Ishikawa (cell line): ENCODE data around the gene PXDN.

ENCODE experiments used
- CEBPB ChIP-seq: IDR thresholded peaks from 2 replicates; pipeline ENCODE4 v1.6.1; 2012
- CREB1 ChIP-seq: IDR thresholded peaks from 2 replicates; pipeline ENCODE4 v1.6.1; 2012; ENCODE audit warnings: low read depth
- EGR1 ChIP-seq: IDR thresholded peaks from 2 replicates; pipeline ENCODE4 v1.6.1; 2012
- EP300 ChIP-seq: IDR thresholded peaks from 2 replicates; pipeline ENCODE4 v1.6.1; 2012; ENCODE audit warnings: borderline replicate concordance
- FOXM1 ChIP-seq: IDR thresholded peaks from 2 replicates; pipeline ENCODE4 v1.6.1; 2012; ENCODE audit warnings: low read depth, borderline replicate concordance
- MAX ChIP-seq: IDR thresholded peaks from 2 replicates; pipeline ENCODE4 v1.6.1; 2012
- NFIC ChIP-seq: IDR thresholded peaks from 2 replicates; pipeline ENCODE4 v1.6.1; 2012
- RAD21 ChIP-seq: IDR thresholded peaks from 2 replicates; pipeline ENCODE4 v1.6.1; 2012; ENCODE audit warnings: low read depth
- REST ChIP-seq: IDR thresholded peaks from 2 replicates; pipeline ENCODE4 v1.6.1; 2012; ENCODE audit warnings: low read depth, mild to moderate bottlenecking
- TAF1 ChIP-seq: IDR thresholded peaks from 2 replicates; pipeline ENCODE4 v1.6.1; 2012; ENCODE audit warnings: low read depth, mild to moderate bottlenecking
- TCF12 ChIP-seq: IDR thresholded peaks from 2 replicates; pipeline ENCODE4 v1.6.1; 2012; ENCODE audit warnings: low read depth
- TEAD4 ChIP-seq: IDR thresholded peaks from 2 replicates; pipeline ENCODE4 v1.6.1; 2012
- YY1 ChIP-seq: IDR thresholded peaks from 2 replicates; pipeline ENCODE4 v1.6.1; 2012; ENCODE audit warnings: low read depth
- ZBTB7A ChIP-seq: IDR thresholded peaks from 2 replicates; pipeline ENCODE4 v1.6.1; 2012; ENCODE audit warnings: low read depth
- TF ChIP-seq, protein P1 (sequence below): IDR thresholded peaks from 2 replicates; pipeline ENCODE4 v1.6.1; 2012

Gene PXDN

DNA sequence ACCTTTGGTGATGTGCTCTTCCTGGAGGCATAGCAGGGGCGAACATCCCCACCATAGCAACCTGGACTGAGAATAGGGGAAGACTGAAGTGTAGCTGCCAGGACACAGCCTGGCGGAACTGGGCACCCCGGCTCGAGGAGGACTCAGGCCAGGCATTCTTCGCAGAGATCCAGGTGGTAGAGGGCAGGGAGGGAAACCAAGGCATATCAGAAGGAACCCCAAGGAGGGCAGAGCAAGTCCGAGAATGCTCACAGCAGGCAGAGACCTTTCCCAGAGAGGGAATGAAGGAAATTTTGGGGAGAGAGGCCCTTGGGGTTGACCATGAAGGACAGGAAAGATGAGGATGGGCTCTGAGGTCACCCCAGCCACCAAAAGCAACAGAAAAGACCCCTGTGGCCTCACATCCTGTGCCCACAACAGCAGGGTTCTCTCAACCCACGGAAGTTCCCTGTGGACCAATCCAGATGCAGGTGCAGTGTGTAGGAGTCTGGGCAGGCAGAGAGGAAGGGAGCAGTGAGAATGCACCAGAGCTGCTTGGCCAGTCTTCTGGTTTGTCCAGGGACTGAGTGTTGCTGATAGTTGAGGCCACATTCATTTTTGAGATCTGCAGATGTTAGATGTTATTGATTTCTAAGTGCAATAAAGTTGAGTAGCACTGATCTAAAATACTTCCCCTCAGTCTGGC, 136.9 kb downstream of the PXDN start:
- no peak for TF ChIP-seq EGR1
- TF ChIP-seq NFIC, result no peak
- no peak for TF ChIP-seq YY1
- TF ChIP-seq CREB1, result no peak
- no peak for TF ChIP-seq EP300
- no peak for TF ChIP-seq MAX
- no peak for TF ChIP-seq REST
- TF ChIP-seq, protein P1, sequence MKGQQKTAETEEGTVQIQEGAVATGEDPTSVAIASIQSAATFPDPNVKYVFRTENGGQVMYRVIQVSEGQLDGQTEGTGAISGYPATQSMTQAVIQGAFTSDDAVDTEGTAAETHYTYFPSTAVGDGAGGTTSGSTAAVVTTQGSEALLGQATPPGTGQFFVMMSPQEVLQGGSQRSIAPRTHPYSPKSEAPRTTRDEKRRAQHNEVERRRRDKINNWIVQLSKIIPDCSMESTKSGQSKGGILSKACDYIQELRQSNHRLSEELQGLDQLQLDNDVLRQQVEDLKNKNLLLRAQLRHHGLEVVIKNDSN, result no peak
- no peak for TF ChIP-seq CEBPB
- TF ChIP-seq TEAD4, result no peak
- TF ChIP-seq TCF12, result no peak
- no peak for TF ChIP-seq TAF1
- no peak for TF ChIP-seq RAD21
- no peak for TF ChIP-seq ZBTB7A
- TF ChIP-seq FOXM1, result no peak

- TF ChIP-seq YY1, result no peak
Observed at GRCh38 chr2:1606421-1607235, 137.7 kb downstream of the PXDN start.

DNA sequence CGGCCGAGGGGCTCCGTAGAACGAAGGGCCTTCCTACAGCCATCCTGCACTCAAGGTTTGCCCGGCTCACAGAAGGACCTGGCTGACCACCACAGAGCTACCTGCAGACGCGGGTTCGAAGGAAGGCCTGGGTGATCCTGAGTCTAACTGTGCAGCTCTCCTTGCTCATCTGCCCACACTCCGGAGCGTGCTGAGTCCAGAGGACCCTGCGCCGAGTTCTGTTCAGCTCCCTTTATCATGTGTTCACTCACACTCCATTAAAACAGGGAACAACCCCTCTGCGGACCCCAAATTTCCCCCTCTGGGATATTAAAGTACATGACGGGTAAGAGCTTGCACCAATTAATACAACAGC, 138.3 kb downstream of the PXDN start:
- TF ChIP-seq MAX (no peak), EGR1 (no peak), TEAD4 (no peak), TCF12 (no peak), EP300 (no peak)

GRCh38 chr2:1605102-1606045, 138.9 kb downstream of the PXDN start:
- TF ChIP-seq, protein P1, result no peak
- no peak for TF ChIP-seq TAF1
- no peak for TF ChIP-seq ZBTB7A
- no peak for TF ChIP-seq NFIC
- TF ChIP-seq TEAD4, result no peak
- TF ChIP-seq EGR1, result no peak

DNA sequence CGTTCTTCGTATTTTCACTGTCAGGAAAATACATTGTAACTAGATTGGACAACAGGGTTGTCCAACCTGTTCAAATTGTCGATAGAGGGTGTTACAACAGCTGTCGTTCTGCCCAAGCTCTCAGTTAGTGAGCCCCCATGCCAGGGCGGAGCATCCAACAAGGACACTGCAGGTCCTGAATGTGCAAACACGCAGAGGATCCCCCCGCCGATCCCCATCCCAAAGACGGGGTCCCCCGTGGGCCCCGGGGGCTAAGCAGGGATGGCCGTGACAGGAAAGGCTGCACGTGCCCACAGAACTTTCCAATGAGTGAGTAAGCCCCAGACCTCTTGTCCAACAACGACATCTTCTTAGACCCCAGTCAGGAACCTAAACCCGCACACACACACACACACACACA, 140.8 kb downstream of the PXDN start:
- TF ChIP-seq REST (no peak), CEBPB (no peak), CREB1 (no peak), EGR1 (no peak), TEAD4 (no peak), MAX (no peak), ZBTB7A (no peak), NFIC (no peak), YY1 (no peak), TAF1 (no peak), EP300 (no peak), RAD21 (no peak), TCF12 (no peak), FOXM1 (no peak)
- TF ChIP-seq, protein P1, result no peak
